Mesenchymal stem cell (in vitro differentiated cells and primary cell): ENCODE data around the gene WDR41.

Experiments used
- DNase-seq: peaks from one replicate; pipeline ENCODE4 v3.0.0-alpha.2; 2013
- H2AFZ ChIP-seq: one replicate; pipeline ENCODE4 v1.6.1; 2013; ENCODE audit warnings: low read depth, mild to moderate bottlenecking, control low read depth, inconsistent platforms, low read length, moderate library complexity
- H2AK5ac ChIP-seq: 2 replicates; pipeline ENCODE4 v1.6.1; 2013; ENCODE audit warnings: low read length, moderate library complexity, mild to moderate bottlenecking, inconsistent platforms; ENCODE audit not compliant: severe bottlenecking
- H2BK120ac ChIP-seq: one replicate; pipeline ENCODE4 v1.6.1; 2013; ENCODE audit warnings: low read depth, mild to moderate bottlenecking, inconsistent platforms, low read length, moderate library complexity
- H2BK12ac ChIP-seq, 2 experiments: one replicate each; pipeline ENCODE4 v1.6.1; 2013; ENCODE audit warnings: inconsistent platforms in 2 of 2, low read length in 2 of 2, mild to moderate bottlenecking in 2 of 2, moderate library complexity in 2 of 2, control low read depth in 1 of 2
- H2BK15ac ChIP-seq: one replicate; pipeline ENCODE4 v1.6.1; 2013; ENCODE audit warnings: mild to moderate bottlenecking, low read depth, inconsistent platforms; ENCODE audit not compliant: poor library complexity, severe bottlenecking
- H2BK5ac ChIP-seq: 2 replicates; pipeline ENCODE4 v1.6.1; 2013; ENCODE audit warnings: low read depth, mild to moderate bottlenecking, low read length, control low read depth, inconsistent platforms; ENCODE audit not compliant: poor library complexity, severe bottlenecking
- H3K14ac ChIP-seq, 2 experiments: one replicate each; pipeline ENCODE4 v1.6.1; 2013; ENCODE audit warnings: inconsistent platforms in 2 of 2, low read length in 2 of 2, control low read depth in 1 of 2, mild to moderate bottlenecking in 1 of 2, moderate library complexity in 1 of 2
- H3K18ac ChIP-seq, 2 experiments: one replicate each; pipeline ENCODE4 v1.6.1; 2013; ENCODE audit warnings: inconsistent platforms in 2 of 2, low read length in 2 of 2, control low read depth in 1 of 2, low read depth in 1 of 2, mild to moderate bottlenecking in 1 of 2
- H3K23ac ChIP-seq, 2 experiments: one replicate each; pipeline ENCODE4 v1.6.1; 2013; ENCODE audit warnings: inconsistent platforms in 2 of 2, low read length in 2 of 2, mild to moderate bottlenecking in 2 of 2, moderate library complexity in 2 of 2, control low read depth in 1 of 2
- H3K27ac ChIP-seq: 2 replicates; pipeline ENCODE4 v1.5.1; 2013; ENCODE audit warnings: mild to moderate bottlenecking, moderate library complexity, low read length, control low read depth, inconsistent platforms; ENCODE audit not compliant: poor library complexity, severe bottlenecking
- H3K27me3 ChIP-seq, 2 experiments: 2 replicates each; pipeline versions ENCODE4 v1.6.1 to v1.7.0; 2013; ENCODE audit warnings: low read length in 2 of 2, mild to moderate bottlenecking in 2 of 2, moderate library complexity in 2 of 2, control low read depth in 1 of 2, inconsistent platforms in 1 of 2; ENCODE audit not compliant: control insufficient read depth in 1 of 2, insufficient read depth in 1 of 2
- H3K36me3 ChIP-seq, 2 experiments: 2 replicates each; pipeline versions ENCODE4 v1.6.1 to v1.7.0; 2013; ENCODE audit warnings: low read length in 2 of 2, control low read depth in 1 of 2, inconsistent platforms in 1 of 2, low read depth in 1 of 2, mild to moderate bottlenecking in 1 of 2; ENCODE audit not compliant: insufficient read depth in 2 of 2, control insufficient read depth in 1 of 2
- H3K4ac ChIP-seq, 2 experiments: one replicate each; pipeline ENCODE4 v1.6.1; 2013; ENCODE audit warnings: inconsistent platforms in 2 of 2, low read length in 2 of 2, mild to moderate bottlenecking in 2 of 2, moderate library complexity in 2 of 2, control low read depth in 1 of 2, low read depth in 1 of 2
- H3K4me1 ChIP-seq: 2 replicates; pipeline ENCODE4 v1.6.1; 2013; ENCODE audit warnings: low read depth, low read length, control low read depth; ENCODE audit not compliant: control insufficient read depth, insufficient read depth
- H3K4me2 ChIP-seq: 2 replicates; pipeline ENCODE4 v1.6.1; 2013; ENCODE audit warnings: low read length, mild to moderate bottlenecking, inconsistent platforms; ENCODE audit not compliant: poor library complexity, severe bottlenecking
- H3K4me3 ChIP-seq, 2 experiments: 2 replicates each; pipeline versions ENCODE4 v1.5.1 to v1.7.0; 2013; ENCODE audit warnings: low read length in 2 of 2, mild to moderate bottlenecking in 2 of 2, control low read depth in 1 of 2, low read depth in 1 of 2; ENCODE audit not compliant: insufficient read depth in 1 of 2
- H3K79me1 ChIP-seq: replicated peaks from 2 replicates; pipeline ENCODE4 v1.6.1; 2013; ENCODE audit warnings: mild to moderate bottlenecking, control low read depth, low read length, inconsistent platforms; ENCODE audit not compliant: poor library complexity, severe bottlenecking
- H3K9ac ChIP-seq: 2 replicates; pipeline ENCODE4 v1.7.0; 2013; ENCODE audit warnings: mild to moderate bottlenecking, low read length, moderate library complexity
- H3K9me3 ChIP-seq: 2 replicates; pipeline ENCODE4 v1.7.0; 2013; ENCODE audit warnings: mild to moderate bottlenecking, low read length; ENCODE audit not compliant: control insufficient read depth
- H4K8ac ChIP-seq: one replicate; pipeline ENCODE4 v1.6.1; 2013; ENCODE audit warnings: inconsistent platforms, mild to moderate bottlenecking, low read length, moderate library complexity
- H4K91ac ChIP-seq: one replicate; pipeline ENCODE4 v1.6.1; 2013; ENCODE audit warnings: mild to moderate bottlenecking, low read length, inconsistent platforms
- WGBS: methylation state at CpG from one replicate; pipeline ENCODE4 v1.1.7; 2013; ENCODE audit warnings: mixed read lengths; 5-methylcytosine and 5-hydroxymethylcytosine counted together

WDR41 gene

DNA sequence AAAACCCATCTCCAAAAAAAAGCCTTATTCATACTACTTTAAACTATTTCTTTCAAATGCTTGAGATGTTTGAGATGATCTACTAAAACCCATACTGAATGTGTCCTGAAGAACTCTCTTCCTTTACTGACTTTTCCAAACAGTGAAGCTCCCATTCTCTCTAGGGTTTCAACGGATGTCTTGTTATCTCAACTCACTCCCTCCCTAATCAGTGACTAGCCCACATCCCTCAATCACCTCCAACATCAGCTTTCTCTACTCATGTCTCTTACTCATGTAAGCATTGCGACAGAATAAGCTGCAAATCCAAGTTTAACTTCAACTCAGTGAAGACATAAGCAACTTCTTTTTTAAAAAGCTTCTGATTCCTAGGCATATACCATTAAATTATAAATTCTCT, 42.1 kb downstream of the WDR41 start:
- H3K27ac ChIP-seq = no peak overlapping the region
- no peak overlapping the region for H2BK120ac ChIP-seq
- no peak overlapping the region for H2BK12ac ChIP-seq
- no peak overlapping the region for H2BK5ac ChIP-seq
- no peak overlapping the region for H3K4ac ChIP-seq
- no peak overlapping the region for H3K14ac ChIP-seq
- H4K8ac ChIP-seq = no peak overlapping the region
- no peak overlapping the region for H2AFZ ChIP-seq
- no peak overlapping the region for H3K18ac ChIP-seq
- H3K9me3 ChIP-seq = no peaks in the 10 kb centered on the region
- H3K36me3 ChIP-seq = peaks cover 13 to 72% of the 10 kb centered on the region in 2 experiments
- DNase-seq = no peak
- no peaks in the 10 kb centered on the region for H3K4me1 ChIP-seq
- no peaks in the 10 kb centered on the region for H3K27me3 ChIP-seq
- H3K9ac ChIP-seq = no peak overlapping the region
- H2AK5ac ChIP-seq = no peak overlapping the region
- H2BK15ac ChIP-seq = no peak overlapping the region
- 89% methylated on average over 2 of the region's 2 CpGs for WGBS
- H3K79me1 ChIP-seq = peaks cover 9% of the 10 kb centered on the region
- no peak overlapping the region for H4K91ac ChIP-seq
- H3K4me2 ChIP-seq = no peak overlapping the region
- no peak overlapping the region for H3K23ac ChIP-seq
- H3K4me3 ChIP-seq = no peak overlapping the region

GRCh38 chr5:77449277-77449676, 42.8 kb downstream of the WDR41 start:
- Histone ChIP-seq H3K23ac (no peak overlapping the region), H3K18ac (no peak overlapping the region), H3K9ac (no peak overlapping the region), H3K27ac (no peak overlapping the region), H2BK12ac (no peak overlapping the region), H3K4me2 (no peak overlapping the region), H3K4me3 (no peak overlapping the region), H2BK120ac (no peak overlapping the region), H2AFZ (no peak overlapping the region), H3K27me3 (no peaks in the 10 kb centered on the region), H4K91ac (no peak overlapping the region), H3K4ac (no peak overlapping the region), H3K4me1 (no peaks in the 10 kb centered on the region), H3K9me3 (no peaks in the 10 kb centered on the region), H3K14ac (no peak overlapping the region), H4K8ac (no peak overlapping the region), H3K36me3 (peaks cover 13 to 77% of the 10 kb centered on the region in 2 experiments), H3K79me1 (peaks cover 9% of the 10 kb centered on the region), H2BK5ac (no peak overlapping the region), H2BK15ac (no peak overlapping the region), H2AK5ac (no peak overlapping the region)
- 100% methylated on average over 1 of the region's 1 CpG for WGBS
- no peak for DNase-seq

DNA sequence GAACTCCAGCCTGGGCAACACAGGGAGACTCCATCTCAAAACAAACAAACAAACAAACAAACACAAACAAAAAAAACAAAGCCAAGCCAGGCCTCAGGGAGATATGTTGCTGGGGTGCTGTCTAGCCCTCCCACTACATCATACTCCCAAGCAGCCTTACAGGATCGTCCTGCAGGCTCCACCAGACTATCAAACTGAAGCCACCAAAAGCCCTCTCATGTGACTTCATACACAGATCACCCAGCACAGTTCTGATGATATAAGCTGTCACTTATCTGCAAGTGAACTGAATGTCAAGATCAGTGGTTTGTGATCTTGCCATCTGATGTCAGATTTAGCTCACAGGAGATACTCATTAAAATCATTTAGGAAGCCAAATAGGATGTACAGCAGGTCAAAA, 43.3 kb downstream of the WDR41 start:
- H3K4me3 ChIP-seq = no peak overlapping the region

DNA sequence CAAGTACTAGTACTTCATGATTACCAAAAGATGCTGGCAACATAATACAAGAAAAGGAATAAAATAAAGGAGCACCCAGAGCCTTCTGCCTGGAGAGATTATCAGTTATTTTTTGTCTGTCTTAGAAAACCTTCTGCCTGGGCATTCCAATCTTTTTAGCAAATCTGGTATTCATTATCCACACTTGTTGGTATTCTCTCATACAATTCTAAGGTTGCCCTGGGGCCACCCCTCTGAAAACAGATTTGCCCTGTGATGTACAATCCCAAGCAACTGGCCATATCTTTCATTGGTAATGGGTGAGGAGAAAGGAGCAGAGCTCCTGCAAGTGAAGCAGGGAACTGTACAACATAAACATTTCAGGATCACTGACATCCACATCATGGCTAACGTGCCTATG, 47.8 kb downstream of the WDR41 start:
- Histone ChIP-seq H3K79me1 (peaks cover 14% of the 10 kb centered on the region), H3K4ac (no peak overlapping the region), H4K91ac (no peak overlapping the region), H3K4me2 (no peak overlapping the region), H2BK12ac (no peak overlapping the region), H2AK5ac (no peak overlapping the region), H3K9ac (no peak overlapping the region), H3K27me3 (no peaks in the 10 kb centered on the region), H2BK15ac (no peak overlapping the region), H2AFZ (no peak overlapping the region), H3K36me3 (peaks cover 11 to 61% of the 10 kb centered on the region in 2 experiments), H3K4me1 (peaks cover 3% of the 10 kb centered on the region), H3K23ac (no peak overlapping the region), H2BK120ac (no peak overlapping the region), H3K4me3 (no peak overlapping the region), H4K8ac (no peak overlapping the region), H3K9me3 (no peaks in the 10 kb centered on the region), H3K18ac (peak overlapping the region in 1 of 2 experiments; percentile 75), H2BK5ac (no peak overlapping the region), H3K14ac (no peak overlapping the region), H3K27ac (no peak overlapping the region)
- no CpG with 5 or more reads among the region's 1 CpG for WGBS
- no peak for DNase-seq

More for the DNA sequence above, 43.3 kb downstream of the WDR41 start:
- H4K8ac ChIP-seq = no peak overlapping the region
- H3K23ac ChIP-seq = no peak overlapping the region
- H2BK12ac ChIP-seq = no peak overlapping the region
- H3K9me3 ChIP-seq = no peaks in the 10 kb centered on the region
- H3K4ac ChIP-seq = no peak overlapping the region
- no peak overlapping the region for H3K14ac ChIP-seq
- H3K27me3 ChIP-seq = no peaks in the 10 kb centered on the region
- no peak overlapping the region for H2BK120ac ChIP-seq
- WGBS = 90% methylated on average over 1 of the region's 1 CpG
- no peak overlapping the region for H3K4me2 ChIP-seq
- no peak overlapping the region for H2AK5ac ChIP-seq
- H3K9ac ChIP-seq = no peak overlapping the region
- H3K18ac ChIP-seq = no peak overlapping the region
- H2AFZ ChIP-seq = no peak overlapping the region
- H3K27ac ChIP-seq = no peak overlapping the region
- no peak for DNase-seq
- H2BK5ac ChIP-seq = no peak overlapping the region
- peaks cover 2% of the 10 kb centered on the region for H3K4me1 ChIP-seq
- peaks cover 8% of the 10 kb centered on the region for H3K79me1 ChIP-seq
- H4K91ac ChIP-seq = no peak overlapping the region
- H3K36me3 ChIP-seq = peaks cover 11 to 77% of the 10 kb centered on the region in 2 experiments
- H2BK15ac ChIP-seq = no peak overlapping the region
